K562 treated with DMSO at 1 percent for 24 hours (cell line): ENCODE measurements around the gene POU2F3. TPM values are rescaled to one million over a fixed set of nuclear protein-coding genes. Genes with fewer than 3 reads are reported as not detected.

Experiments used
- total RNA-seq: library from RNA; unstranded; fragments of 300-600 nt; gene quantifications from 2 replicates; pipeline ENCODE4 v1.2.3, GENCODE V29; 2022; ENCODE audit warnings: low read depth; ENCODE audit not compliant: insufficient read depth

POU2F3 gene
- total RNA-seq: not detected in 2 replicates

GRCh38 chr11:120239713-120240640, at the start of gene POU2F3:
TSS of gene POU2F3 (plus strand) at chr11:120240140. CDS start at chr11:120240344, 204 bp downstream.

GRCh38 chr11:120210626-120211521, 29.1 kb upstream of the POU2F3 start, which contains the start of gene OAF:
TSS of gene OAF (plus strand) at chr11:120211032. CDS start at chr11:120211280, 248 bp downstream.

GRCh38 chr11:120324932-120325810, 85.2 kb downstream of the POU2F3 start, which contains the start of gene TLCD5:
TSS of gene TLCD5 (plus strand) at chr11:120325299. CDS start at chr11:120327442, 2,143 bp downstream.

DNA sequence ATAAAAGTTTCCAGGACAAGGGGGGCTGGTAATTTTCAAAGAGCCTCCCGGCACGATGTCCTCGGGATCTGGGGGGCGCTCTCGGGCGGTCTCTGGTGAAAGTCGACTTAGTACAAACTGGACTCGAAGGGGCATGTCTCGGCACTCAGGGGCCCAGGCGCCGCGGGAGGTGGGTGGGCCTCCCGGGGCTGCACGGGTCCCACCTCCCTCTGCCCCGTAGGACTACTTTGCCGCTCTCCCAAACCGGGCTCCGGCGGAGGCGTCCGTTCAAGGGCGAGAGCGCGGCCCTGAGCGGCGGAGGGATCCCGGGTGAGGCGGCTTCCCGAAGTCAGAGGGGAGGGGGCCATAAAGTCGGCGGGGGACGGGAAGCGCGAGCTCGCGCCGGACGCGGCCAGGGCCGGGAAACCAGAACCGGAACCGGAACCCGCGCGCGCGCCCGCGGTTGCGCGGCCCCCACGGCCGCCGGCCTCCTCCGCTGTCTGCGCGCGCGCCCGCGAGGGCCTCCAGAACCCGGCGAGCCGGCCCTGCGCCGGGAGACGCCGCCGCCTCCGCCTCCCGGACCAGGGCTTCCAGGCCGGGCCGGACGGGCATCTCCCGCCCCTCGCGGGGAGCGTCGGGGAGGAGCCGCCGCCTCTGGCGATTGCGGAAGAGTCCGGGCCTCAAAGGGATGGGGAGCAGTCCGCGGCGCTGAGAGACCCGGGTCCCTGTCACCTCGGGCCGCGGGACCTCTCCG, 96.1 kb downstream of the POU2F3 start, which contains the start of gene ARHGEF12:
TSS of gene ARHGEF12 (plus strand) at position 506 of the 733 bp plus-strand sequence. CDS start 831 bp downstream, outside the sequence.

Other genes starting within 250 kb of the POU2F3 start
- gene TRIM29, start 102.0 kb upstream of the POU2F3 start, total RNA-seq: 0.45 and 1.3 TPM in 2 replicates
- 7.0 and 13.2 TPM in 2 replicates for gene OAF, start 29.1 kb upstream of the POU2F3 start, total RNA-seq
- gene TLCD5, start 85.2 kb downstream of the POU2F3 start, total RNA-seq: 1.1 TPM in 2 replicates
- 30.0 and 34.5 TPM in 2 replicates for gene ARHGEF12, start 96.3 kb downstream of the POU2F3 start, total RNA-seq